Thoracic aorta (tissue), 2 donors: Measurements from ENCODE around the gene GYS1. TPM values are rescaled to one million over a fixed set of nuclear protein-coding genes. Genes with fewer than 3 reads are reported as not detected.

Experiments
- ATAC-seq: fragments of 150-250 bp; one replicate; pipeline ENCODE4 v1.8.0; 2017; ENCODE audit warnings: low read depth; ENCODE audit not compliant: insufficient number of reproducible peaks, low FRiP score
- DNase-seq: peaks from one replicate; pipeline ENCODE4 v3.0.0-alpha.2; 2020; ENCODE audit warnings: low spot score
- H3K27ac ChIP-seq, 2 donors: fragments of 200-600 bp; sonication (generic); 1 replicate in 1 of 2; 2 replicates in 1 of 2; pipeline ENCODE4 v1.5.1; 2016; ENCODE audit warnings: mild to moderate bottlenecking in 2 of 2, moderate library complexity in 2 of 2
- H3K27me3 ChIP-seq: fragments of 200-600 bp; sonication (generic); replicated peaks from 2 replicates; pipeline ENCODE4 v1.6.0; 2016; ENCODE audit warnings: mild to moderate bottlenecking; ENCODE audit not compliant: insufficient read depth
- H3K36me3 ChIP-seq: fragments of 200-600 bp; sonication (generic); one replicate; pipeline ENCODE4 v1.5.1; 2016
- H3K4me1 ChIP-seq, 2 donors: fragments of 200-600 bp; sonication (generic); 1 replicate in 1 of 2; 2 replicates in 1 of 2; pipeline versions ENCODE4 v1.5.1 to v1.6.0; 2016; ENCODE audit warnings: low read depth in 2 of 2, mild to moderate bottlenecking in 1 of 2; ENCODE audit not compliant: control insufficient read depth in 1 of 2
- H3K4me3 ChIP-seq: fragments of 200-600 bp; sonication (generic); 2 replicates; pipeline ENCODE4 v1.5.1; 2016; ENCODE audit warnings: mild to moderate bottlenecking
- H3K9me3 ChIP-seq: fragments of 200-600 bp; sonication (generic); 2 replicates; pipeline ENCODE4 v1.5.1; 2016
- total RNA-seq, 2 donors: library from RNA; depleted of rRNA; stranded (reverse); fragments of >200 nt; gene quantifications; one replicate each; pipeline versions ENCODE4 v1.1.0 to v1.2.3, GENCODE V29; 2016
- TF ChIP-seq, protein P1 (sequence below): fragments of 200-600 bp; sonication (generic); IDR thresholded peaks from one replicate; pipeline ENCODE4 v1.5.1; 2019; ENCODE audit warnings: antibody characterized with exemption

Gene GYS1
- total RNA-seq, 2 donors from 2014 or later: 30.1 to 44.4 TPM

DNA sequence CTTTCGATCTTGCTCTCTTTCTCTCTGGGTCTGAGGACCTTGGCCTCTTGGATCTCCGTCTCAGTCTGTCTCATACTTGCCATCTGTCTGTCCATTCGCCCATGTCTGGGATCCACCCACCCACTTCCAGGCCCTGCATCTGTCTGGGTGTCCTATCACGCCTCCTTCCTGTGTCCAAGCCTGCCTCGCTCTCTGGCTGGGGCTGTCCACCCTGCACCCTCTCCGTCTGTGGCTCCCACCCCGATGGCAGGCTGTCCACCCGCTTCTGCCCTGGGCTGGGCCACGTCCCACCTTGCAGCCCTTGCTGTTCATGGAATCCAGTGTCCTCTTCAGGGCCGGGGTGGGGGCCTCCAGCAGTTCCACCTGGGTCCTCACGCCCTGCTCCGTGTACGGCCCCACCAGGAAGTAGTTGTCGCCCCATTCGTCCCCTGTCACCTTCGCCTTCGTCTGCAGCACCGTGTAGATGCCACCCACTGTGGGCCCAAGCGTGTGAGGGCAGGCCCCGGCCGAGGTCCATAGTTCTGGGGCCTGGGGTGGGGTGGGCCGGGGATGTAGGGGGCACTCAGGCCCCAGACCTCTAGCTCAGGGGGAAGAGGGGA is 2.0 kb downstream of the GYS1 start:
- ATAC-seq (no peak), DNase-seq (no peak)
- H3K27ac ChIP-seq: peak overlapping the region in 1 of 2 donors; percentile 100
- H3K36me3 ChIP-seq: peaks cover 30% of the 10 kb centered on the region
- peak overlapping the region; percentile 100 for H3K4me3 ChIP-seq
- H3K4me1 ChIP-seq: peaks cover 20 to 42% of the 10 kb centered on the region in 2 donors
- H3K27me3 ChIP-seq: no peaks in the 10 kb centered on the region
- H3K9me3 ChIP-seq: no peaks in the 10 kb centered on the region
- TF ChIP-seq, protein P1, sequence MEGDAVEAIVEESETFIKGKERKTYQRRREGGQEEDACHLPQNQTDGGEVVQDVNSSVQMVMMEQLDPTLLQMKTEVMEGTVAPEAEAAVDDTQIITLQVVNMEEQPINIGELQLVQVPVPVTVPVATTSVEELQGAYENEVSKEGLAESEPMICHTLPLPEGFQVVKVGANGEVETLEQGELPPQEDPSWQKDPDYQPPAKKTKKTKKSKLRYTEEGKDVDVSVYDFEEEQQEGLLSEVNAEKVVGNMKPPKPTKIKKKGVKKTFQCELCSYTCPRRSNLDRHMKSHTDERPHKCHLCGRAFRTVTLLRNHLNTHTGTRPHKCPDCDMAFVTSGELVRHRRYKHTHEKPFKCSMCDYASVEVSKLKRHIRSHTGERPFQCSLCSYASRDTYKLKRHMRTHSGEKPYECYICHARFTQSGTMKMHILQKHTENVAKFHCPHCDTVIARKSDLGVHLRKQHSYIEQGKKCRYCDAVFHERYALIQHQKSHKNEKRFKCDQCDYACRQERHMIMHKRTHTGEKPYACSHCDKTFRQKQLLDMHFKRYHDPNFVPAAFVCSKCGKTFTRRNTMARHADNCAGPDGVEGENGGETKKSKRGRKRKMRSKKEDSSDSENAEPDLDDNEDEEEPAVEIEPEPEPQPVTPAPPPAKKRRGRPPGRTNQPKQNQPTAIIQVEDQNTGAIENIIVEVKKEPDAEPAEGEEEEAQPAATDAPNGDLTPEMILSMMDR: no peak

DNA sequence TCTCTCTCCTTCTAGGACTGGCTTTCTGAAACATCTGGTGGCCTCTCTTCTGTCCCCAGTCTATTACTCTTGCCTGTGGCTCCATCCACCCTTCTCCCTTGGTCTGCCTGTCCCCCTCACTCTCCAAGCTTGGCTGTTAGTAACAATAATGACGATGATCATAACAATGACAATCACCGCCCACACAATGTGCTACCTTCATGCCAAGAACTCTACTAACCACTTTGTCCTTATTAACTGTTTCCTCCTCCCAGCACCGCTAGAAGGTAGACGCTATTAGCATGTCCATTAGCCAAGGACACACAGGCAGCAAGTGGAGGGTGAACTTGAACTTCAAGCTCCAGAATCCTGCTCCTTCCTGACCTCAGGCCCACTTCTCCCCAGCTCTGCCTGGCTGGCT is 2.7 kb downstream of the GYS1 start:
- Histone ChIP-seq H3K27me3 (no peaks in the 10 kb centered on the region), H3K4me3 (no peak overlapping the region), H3K27ac (peak overlapping the region in 1 of 2 donors; percentile 26), H3K36me3 (peaks cover 37% of the 10 kb centered on the region), H3K4me1 (peaks cover 20 to 41% of the 10 kb centered on the region in 2 donors), H3K9me3 (no peaks in the 10 kb centered on the region)
- TF ChIP-seq, protein P1: no peak
- ATAC-seq (no peak), DNase-seq (no peak)

DNA sequence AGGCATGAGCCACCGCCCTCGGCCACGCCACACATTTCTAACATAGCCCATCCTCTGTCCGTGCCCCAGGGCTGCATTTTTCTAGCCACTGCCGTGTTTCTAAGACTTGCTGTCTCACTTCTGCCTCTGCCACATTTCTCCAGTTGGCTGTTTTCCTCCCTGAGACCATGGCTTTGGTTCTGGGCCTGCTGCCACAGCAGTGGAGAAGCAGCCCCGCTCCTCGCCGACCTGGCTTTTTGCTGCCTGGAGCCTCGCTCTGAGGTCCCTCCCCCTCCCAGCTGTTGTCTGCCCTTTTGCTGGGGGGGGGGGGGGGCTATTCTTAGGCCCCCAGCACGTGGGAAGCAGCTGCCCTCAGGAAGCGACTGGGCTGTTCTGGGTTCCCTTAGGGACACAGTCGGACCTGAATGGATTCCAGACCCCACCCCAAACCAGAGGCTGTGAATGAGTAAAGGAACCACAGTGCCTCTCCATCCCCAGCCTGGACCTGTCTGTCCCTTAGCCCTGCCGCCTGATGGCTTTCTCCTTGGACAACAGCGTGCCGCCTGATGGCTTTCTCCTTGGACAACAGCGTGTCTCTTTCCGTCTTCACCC is 3.3 kb downstream of the GYS1 start:
- Histone ChIP-seq H3K36me3 (peaks cover 43% of the 10 kb centered on the region), H3K27me3 (no peaks in the 10 kb centered on the region), H3K9me3 (no peaks in the 10 kb centered on the region), H3K27ac (peak overlapping the region; percentile 26 to 45), H3K4me3 (no peak overlapping the region), H3K4me1 (peaks cover 19 to 35% of the 10 kb centered on the region in 2 donors)
- DNase-seq: no peak
- ATAC-seq: no peak
- TF ChIP-seq, protein P1: no peak

DNA sequence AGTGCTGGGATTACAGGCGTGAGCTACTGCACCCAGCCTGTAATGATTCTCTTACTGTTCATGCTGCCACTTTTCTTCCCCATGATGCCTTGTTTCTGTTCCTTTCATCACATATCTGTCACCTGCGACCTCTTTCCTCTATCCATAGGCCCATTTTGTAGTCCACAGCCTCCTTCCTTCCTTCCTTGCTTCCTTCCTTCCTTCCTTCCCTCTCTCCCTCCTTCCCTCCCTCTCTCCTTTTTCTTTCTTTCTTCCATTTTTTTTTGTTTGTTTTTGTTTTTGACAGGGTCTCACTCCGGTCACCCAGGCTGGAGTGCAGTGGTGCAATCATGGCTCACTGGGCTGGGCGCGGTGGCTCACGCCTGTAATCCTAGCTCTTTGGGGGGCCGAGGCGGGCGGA is 4.2 kb downstream of the GYS1 start:
- no peak for DNase-seq
- TF ChIP-seq, protein P1: no peak
- Histone ChIP-seq H3K36me3 (peaks cover 50% of the 10 kb centered on the region), H3K27ac (no peak overlapping the region), H3K27me3 (no peaks in the 10 kb centered on the region), H3K4me1 (peaks cover 11 to 27% of the 10 kb centered on the region in 2 donors), H3K9me3 (no peaks in the 10 kb centered on the region), H3K4me3 (no peak overlapping the region)
- no peak for ATAC-seq

DNA sequence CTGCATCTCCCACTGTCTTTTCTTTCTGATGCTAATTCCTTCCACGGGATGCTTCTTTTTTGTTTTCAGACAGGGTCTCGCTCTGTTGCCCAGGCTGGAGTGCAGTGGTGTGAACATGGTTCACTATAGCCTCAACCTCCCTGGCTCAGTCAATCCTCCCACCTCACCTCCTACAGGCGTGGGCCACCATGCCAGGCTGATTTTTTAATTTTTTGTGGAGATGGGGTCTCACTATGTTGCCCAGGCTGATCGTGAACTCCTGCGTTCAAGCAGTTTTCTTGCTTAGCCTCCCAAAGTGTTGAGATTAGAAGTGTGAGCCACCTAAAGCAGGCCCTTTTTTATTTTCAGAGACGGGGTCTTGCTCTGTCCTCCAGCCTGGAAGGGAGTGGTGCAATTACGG is 4.8 kb downstream of the GYS1 start:
- H3K27me3 ChIP-seq: no peaks in the 10 kb centered on the region
- H3K4me1 ChIP-seq: peaks cover 11 to 27% of the 10 kb centered on the region in 2 donors
- DNase-seq (no peak), ATAC-seq (no peak)
- no peak overlapping the region for H3K4me3 ChIP-seq
- TF ChIP-seq, protein P1: no peak
- no peak overlapping the region for H3K27ac ChIP-seq
- H3K36me3 ChIP-seq: peaks cover 56% of the 10 kb centered on the region
- no peaks in the 10 kb centered on the region for H3K9me3 ChIP-seq
